HG03175 (cell line): ENCODE data around the gene SPCS2.
"Not testable (repeated sequence)": the region's sequence is repeated elsewhere in the genome, so short reads cannot be mapped to it uniquely, and the experiment has no call there.

Source experiments
- ATAC-seq: cut with Tn5 transposase; IDR thresholded peaks from one replicate; pipeline ENCODE4 v1.9.1; 2021; ENCODE audit warnings: mild to moderate bottlenecking, moderate library complexity; ENCODE audit not compliant: unreplicated experiment

The SPCS2 gene

GRCh38 chr11:74949753-74950137 is 679 bp downstream of the SPCS2 start:
- no peak for ATAC-seq

- no peak for ATAC-seq
These were observed 1.4 kb downstream of the SPCS2 start for GRCh38 chr11:74950374-74950969.

- no peak for ATAC-seq
These were observed 2.2 kb downstream of the SPCS2 start for GRCh38 chr11:74951226-74951625.

GRCh38 chr11:74952752-74953151 is 3.7 kb downstream of the SPCS2 start:
- no peak for ATAC-seq

GRCh38 chr11:74953451-74953850 is 4.4 kb downstream of the SPCS2 start:
- ATAC-seq: no peak

GRCh38 chr11:74954199-74954598 is 5.1 kb downstream of the SPCS2 start:
- no peak for ATAC-seq

- no peak for ATAC-seq
These were observed 7.4 kb downstream of the SPCS2 start for GRCh38 chr11:74956397-74957015.

- no peak for ATAC-seq
These were observed 9.0 kb downstream of the SPCS2 start for GRCh38 chr11:74957937-74958629.

- not testable (repeated sequence) for ATAC-seq
These were observed 11.1 kb downstream of the SPCS2 start for GRCh38 chr11:74960128-74960527.

- no peak for ATAC-seq
These were observed 17.6 kb downstream of the SPCS2 start for GRCh38 chr11:74966651-74967050.

- ATAC-seq: no peak
These were observed 21.9 kb downstream of the SPCS2 start for GRCh38 chr11:74970852-74971395.

- ATAC-seq: no peak
These were observed 22.4 kb downstream of the SPCS2 start for GRCh38 chr11:74971424-74971823.

GRCh38 chr11:74978041-74978440 is 29.0 kb downstream of the SPCS2 start:
- no peak for ATAC-seq

GRCh38 chr11:74980634-74981033 is 31.6 kb downstream of the SPCS2 start:
- ATAC-seq: no peak

- no peak for ATAC-seq
These were observed 32.8 kb downstream of the SPCS2 start for GRCh38 chr11:74981888-74982287.

- no peak for ATAC-seq
These were observed 35.0 kb downstream of the SPCS2 start for GRCh38 chr11:74984070-74984469.

GRCh38 chr11:74984730-74985129 is 35.7 kb downstream of the SPCS2 start:
- no peak for ATAC-seq

GRCh38 chr11:74988541-74989259 is 39.6 kb downstream of the SPCS2 start, which contains the start of gene NEU3:
Gene NEU3 (plus strand): TSS chr11:74988933. CDS start chr11:74989061, 128 bp downstream.
- ATAC-seq: peak; percentile 86

GRCh38 chr11:74989260-74989638 is 40.2 kb downstream of the SPCS2 start:
- ATAC-seq: peak; percentile 11

- ATAC-seq: not testable (repeated sequence)
These were observed 41.1 kb downstream of the SPCS2 start for GRCh38 chr11:74990150-74990549.

- no peak for ATAC-seq
These were observed 41.9 kb downstream of the SPCS2 start for GRCh38 chr11:74990941-74991340.
